Activated CD4-positive, CD25-positive, alpha-beta regulatory T cell treated with anti-CD3 and anti-CD28 coated beads, Interleukin-2, amount 50 U/mL, for 72 hours (primary cell): ENCODE measurements around the gene MARCHF3.
"Not testable (repeated sequence)": the region's sequence is repeated elsewhere in the genome, so short reads cannot be mapped to it uniquely, and the experiment has no call there.

Source experiments
- DNase-seq: peaks from one replicate; pipeline ENCODE4 v3.0.0; 2021

The MARCHF3 gene

DNA sequence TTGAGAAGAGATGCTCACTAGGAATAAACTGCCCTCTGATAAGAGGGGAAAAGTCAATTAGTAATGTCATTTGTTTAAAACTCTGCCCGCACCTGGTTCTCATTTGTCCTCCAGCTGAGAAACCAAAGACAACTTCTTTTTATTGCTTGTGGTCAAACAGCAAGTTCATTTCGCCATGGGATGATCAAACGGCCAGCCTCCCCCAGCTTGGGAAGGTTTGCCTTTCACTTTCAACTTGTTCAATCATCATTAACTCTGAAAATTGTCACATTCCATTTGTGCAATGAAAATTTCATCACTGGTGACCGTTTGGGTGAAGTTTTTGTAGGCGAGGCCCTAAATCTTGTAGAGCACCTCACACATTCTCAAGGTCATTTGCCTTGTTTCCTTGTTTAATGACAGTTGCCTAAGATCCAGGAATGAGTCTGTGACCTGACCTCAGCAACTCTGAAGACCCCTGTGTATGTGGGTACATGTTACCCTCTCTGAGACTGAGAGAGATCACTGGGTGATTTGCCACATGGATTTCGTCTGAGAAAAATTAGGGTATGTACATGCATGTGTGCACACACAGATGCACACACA, 117.7 kb downstream of the MARCHF3 start:
- DNase-seq: no peak

DNA sequence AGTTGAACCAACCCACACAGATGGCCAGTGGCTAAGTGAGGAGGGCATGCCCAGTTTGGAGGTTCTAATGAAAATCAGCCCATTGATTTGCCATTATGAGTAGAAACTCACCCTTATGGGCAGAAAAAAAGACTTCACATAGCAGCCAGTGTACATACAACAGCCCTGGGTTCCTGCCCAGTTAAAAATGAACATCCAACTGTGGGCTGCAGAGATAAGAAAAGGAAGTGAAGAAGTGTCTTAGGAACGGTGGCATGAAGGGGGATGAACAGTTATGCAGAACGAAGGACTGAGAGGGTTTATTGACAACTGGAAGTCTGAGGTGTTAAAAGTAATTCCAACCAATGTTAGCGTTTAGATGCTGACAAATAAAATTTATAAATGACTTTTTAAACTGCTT, 118.4 kb downstream of the MARCHF3 start:
- no peak for DNase-seq

- DNase-seq: no peak
Measured at GRCh38 chr5:126909856-126910255, 120.5 kb downstream of the MARCHF3 start.

GRCh38 chr5:126904407-126904806, 126.0 kb downstream of the MARCHF3 start:
- not testable (repeated sequence) for DNase-seq

DNA sequence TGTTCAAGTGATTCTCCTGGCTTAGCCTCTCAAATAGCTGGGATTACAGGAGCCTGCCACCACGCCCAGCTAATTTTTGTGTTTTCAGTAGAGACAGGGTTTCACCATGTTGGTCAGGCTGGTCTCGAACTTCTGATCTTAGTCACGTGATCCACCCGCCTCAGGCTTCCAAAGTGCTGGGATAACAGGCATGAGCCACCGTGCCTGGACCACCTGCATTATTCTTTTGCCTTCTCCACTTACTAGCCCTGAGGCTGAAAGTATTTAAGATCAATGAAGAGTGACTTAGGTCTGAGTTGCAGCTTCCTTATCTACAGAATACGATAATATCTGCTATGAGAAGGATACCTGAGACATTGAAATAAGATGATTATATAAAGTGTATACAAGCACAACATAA, 129.6 kb downstream of the MARCHF3 start:
- DNase-seq: no peak

GRCh38 chr5:126899476-126899875, 130.9 kb downstream of the MARCHF3 start:
- no peak for DNase-seq

GRCh38 chr5:126897851-126898630, 132.3 kb downstream of the MARCHF3 start:
- no peak for DNase-seq

DNA sequence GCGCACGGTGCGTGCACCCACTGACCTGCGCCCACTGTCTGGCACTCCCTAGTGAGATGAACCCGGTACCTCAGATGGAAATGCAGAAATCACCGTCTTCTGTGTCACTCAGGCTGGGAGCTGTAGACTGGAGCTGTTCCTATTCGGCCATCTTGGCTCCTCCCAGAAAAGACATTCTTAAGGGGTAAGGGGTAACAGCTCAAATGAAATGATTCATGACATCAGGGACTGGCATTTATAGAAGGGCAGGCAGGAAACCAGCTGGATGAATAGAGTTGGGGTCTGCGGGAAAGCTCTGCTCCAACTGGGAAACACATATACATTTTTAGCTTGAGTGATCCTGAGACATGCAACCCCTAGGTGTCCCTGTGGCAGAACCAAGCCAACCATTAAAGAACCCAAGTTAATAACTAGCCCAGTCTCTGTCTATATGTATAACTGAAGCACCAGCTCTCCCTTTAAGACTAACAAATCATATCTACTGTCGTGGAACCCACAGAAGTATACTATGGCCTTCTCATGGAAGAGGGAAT, 134.1 kb downstream of the MARCHF3 start:
- no peak for DNase-seq

- not testable (repeated sequence) for DNase-seq
Measured at GRCh38 chr5:126895712-126896111, 134.6 kb downstream of the MARCHF3 start.

DNA sequence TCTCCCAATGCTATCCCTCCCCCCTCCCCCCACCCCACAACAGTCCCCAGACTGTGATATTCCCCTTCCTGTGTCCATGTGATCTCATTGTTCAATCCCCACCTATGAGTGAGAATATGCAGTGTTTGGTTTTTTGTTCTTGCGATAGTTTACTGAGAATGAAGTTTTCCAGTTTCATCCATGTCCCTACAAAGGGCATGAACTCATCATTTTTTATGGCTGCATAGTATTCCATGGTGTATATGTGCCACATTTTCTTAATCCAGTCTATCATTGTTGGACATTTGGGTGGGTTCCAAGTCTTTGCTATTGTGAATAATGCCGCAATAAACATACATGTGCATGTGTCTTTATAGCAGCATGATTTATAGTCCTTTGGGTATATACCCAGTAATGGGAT, 139.9 kb downstream of the MARCHF3 start:
- not testable (repeated sequence) for DNase-seq

- no peak for DNase-seq
Measured at GRCh38 chr5:126888175-126888574, 142.2 kb downstream of the MARCHF3 start.

DNA sequence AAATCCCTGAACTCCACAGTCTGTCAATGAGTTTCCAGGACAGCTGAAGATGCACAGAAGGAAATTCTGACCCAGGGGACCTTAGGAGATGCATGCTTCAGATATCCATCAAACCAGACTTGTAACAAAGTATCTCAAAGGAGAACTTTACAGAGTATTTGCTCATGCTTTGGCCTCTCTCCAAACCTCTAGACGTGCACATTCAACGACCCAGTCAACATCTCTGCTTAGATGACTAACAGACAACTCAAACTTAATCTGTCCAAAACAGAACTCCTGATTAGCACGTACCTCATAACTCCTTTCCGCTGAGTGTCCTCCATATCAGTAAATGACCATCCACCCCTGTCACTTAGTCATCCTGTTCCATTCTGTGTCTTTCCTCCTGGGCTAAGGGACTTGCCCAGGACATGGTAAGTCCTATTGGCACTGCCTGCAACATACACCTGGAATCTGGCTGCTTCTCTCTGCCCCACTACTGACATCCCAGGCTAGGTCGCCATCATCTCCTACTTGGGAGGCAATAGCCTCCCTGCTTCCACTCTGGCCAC, 146.0 kb downstream of the MARCHF3 start:
- DNase-seq: no peak

- DNase-seq: no peak
Measured at GRCh38 chr5:126883564-126884245, 146.7 kb downstream of the MARCHF3 start.

- DNase-seq: no peak
Measured at GRCh38 chr5:126881821-126882600, 148.3 kb downstream of the MARCHF3 start.

DNA sequence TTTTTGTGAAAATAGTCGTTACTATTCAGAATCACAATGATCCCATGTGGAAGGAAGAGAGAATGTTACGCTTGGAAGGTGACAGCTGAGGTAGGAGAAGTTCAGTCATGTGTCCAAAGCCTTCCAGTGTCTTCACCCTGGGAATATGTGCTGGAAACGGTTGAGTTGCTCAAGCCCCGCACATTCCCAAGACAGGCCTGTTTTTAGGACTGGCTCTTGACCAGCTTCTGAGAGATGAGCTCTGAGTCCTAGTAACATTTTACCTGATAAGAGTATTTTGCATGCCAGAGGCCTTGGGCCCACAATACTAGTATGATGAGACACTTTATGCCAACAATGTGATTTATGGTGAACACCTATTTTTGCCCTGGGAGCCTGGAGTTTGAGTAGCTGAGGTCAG, 151.7 kb downstream of the MARCHF3 start:
- DNase-seq: no peak

- DNase-seq: no peak
Measured at GRCh38 chr5:126878085-126878484, 152.3 kb downstream of the MARCHF3 start.

- DNase-seq: no peak
Measured at GRCh38 chr5:126877602-126878001, 152.8 kb downstream of the MARCHF3 start.

- DNase-seq: no peak
Measured at GRCh38 chr5:126875303-126875785, 155.0 kb downstream of the MARCHF3 start.

- no peak for DNase-seq
Measured at GRCh38 chr5:126872561-126873354, 157.6 kb downstream of the MARCHF3 start.

DNA sequence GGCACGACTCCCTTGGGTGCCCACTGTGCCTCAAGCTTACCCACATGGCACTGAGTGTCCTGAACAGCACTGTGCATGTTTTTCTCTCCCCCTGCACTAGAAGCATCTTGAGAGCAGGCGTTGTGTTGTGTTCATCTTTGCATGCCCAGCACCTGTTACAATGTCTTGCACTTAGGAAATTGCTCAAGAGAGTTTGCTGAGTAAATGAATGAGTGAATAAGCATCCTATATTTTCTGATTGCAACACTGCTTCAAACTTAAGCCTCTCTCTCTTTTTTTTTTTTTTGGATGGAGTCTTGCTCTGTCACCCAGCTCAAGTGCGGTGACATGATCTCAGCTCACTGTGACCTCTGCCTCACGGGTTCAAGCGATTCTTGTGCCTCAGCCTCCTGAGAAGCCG, 158.9 kb downstream of the MARCHF3 start:
- no peak for DNase-seq

DNA sequence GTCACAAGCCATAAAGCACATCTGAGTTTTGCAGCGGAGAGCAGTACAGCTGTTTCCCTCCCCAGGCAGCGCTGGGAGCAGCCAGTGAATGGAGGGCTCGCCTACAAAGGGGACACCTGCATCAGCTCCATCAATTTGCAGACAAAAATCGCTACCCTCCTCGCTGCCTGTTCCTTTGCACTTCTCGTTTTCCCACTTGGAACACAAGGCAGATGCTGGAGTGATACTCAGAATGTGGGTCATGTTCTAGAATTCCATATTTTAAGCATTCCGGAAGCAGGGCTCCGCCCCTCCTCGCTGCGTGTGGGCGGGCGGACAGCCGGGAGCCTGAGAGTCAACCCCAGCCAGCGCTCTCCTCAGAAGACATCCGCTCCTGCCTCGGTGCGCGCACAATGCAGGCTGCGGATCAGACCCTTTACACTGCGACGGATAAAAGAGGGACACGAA, 161.3 kb downstream of the MARCHF3 start:
- DNase-seq: no peak
